Activated gamma-delta T cell treated with anti-CD3 and anti-CD28 coated beads, Interleukin-2, amount 50 U/mL, for 16 hours (primary cell): Measurements from ENCODE around the gene IL26.
"Not testable (repeated sequence)": the region's sequence is repeated elsewhere in the genome, so short reads cannot be mapped to it uniquely, and the experiment has no call there.

Experiments used
- DNase-seq: peaks from one replicate; pipeline ENCODE4 v3.0.0-alpha.2; 2020; ENCODE audit warnings: low read depth

Gene IL26

GRCh38 chr12:68239309-68239982 lies 13.8 kb upstream of the IL26 start:
- no peak for DNase-seq

GRCh38 chr12:68237619-68238018 lies 12.0 kb upstream of the IL26 start:
- no peak for DNase-seq

- no peak for DNase-seq
Observed at GRCh38 chr12:68237078-68237477, 11.5 kb upstream of the IL26 start.

- DNase-seq = no peak
Observed at GRCh38 chr12:68236421-68237059, 10.9 kb upstream of the IL26 start.

- no peak for DNase-seq
Observed at GRCh38 chr12:68235576-68235975, 10.0 kb upstream of the IL26 start.

GRCh38 chr12:68234140-68234539 lies 8.5 kb upstream of the IL26 start:
- no peak for DNase-seq

- no peak for DNase-seq
Observed at GRCh38 chr12:68233498-68233897, 7.9 kb upstream of the IL26 start.

- DNase-seq = no peak
Observed at GRCh38 chr12:68231691-68232090, 6.1 kb upstream of the IL26 start.

GRCh38 chr12:68231229-68231628 lies 5.6 kb upstream of the IL26 start:
- no peak for DNase-seq

- DNase-seq = no peak
Observed at GRCh38 chr12:68229956-68230355, 4.3 kb upstream of the IL26 start.

- no peak for DNase-seq
Observed at GRCh38 chr12:68227356-68227755, 1.7 kb upstream of the IL26 start.

GRCh38 chr12:68224613-68225285 lies 861 bp downstream of the IL26 start:
- DNase-seq = no peak

GRCh38 chr12:68223067-68223747 lies 2.4 kb downstream of the IL26 start:
- peak; percentile 52 for DNase-seq

GRCh38 chr12:68222326-68222725 lies 3.3 kb downstream of the IL26 start:
- DNase-seq = no peak

GRCh38 chr12:68221497-68221896 lies 4.1 kb downstream of the IL26 start:
- DNase-seq = no peak

- DNase-seq = no peak
Observed at GRCh38 chr12:68210875-68211274, 14.7 kb downstream of the IL26 start.

- DNase-seq = not testable (repeated sequence)
Observed at GRCh38 chr12:68209048-68209728, 16.4 kb downstream of the IL26 start.

GRCh38 chr12:68207276-68207675 lies 18.3 kb downstream of the IL26 start:
- no peak for DNase-seq

- DNase-seq = no peak
Observed at GRCh38 chr12:68206446-68206845, 19.2 kb downstream of the IL26 start.

GRCh38 chr12:68203460-68203875 lies 22.1 kb downstream of the IL26 start:
- no peak for DNase-seq

GRCh38 chr12:68200854-68201253 lies 24.8 kb downstream of the IL26 start:
- DNase-seq = no peak

GRCh38 chr12:68199127-68199526 lies 26.5 kb downstream of the IL26 start:
- DNase-seq = no peak
